Activated naive CD4-positive, alpha-beta T cell treated with anti-CD3 and anti-CD28 coated beads, Interleukin-2, amount 10 ng/mL, durations not matched to agents 7 days and 5 days (primary cell): ENCODE data around the gene MCTP1.
A peak's percentile ranks its signal among the peaks of the same experiment; 100 is the strongest.

Source experiments
- CTCF ChIA-PET: fragments of 350-600 bp; sonication (Branson Sonifier 250); formaldehyde crosslinking; loops from one replicate; lab custom pipeline; 2021; ENCODE audit warnings: antibody characterized with exemption; lab: Charles Lee
- DNase-seq: peaks from one replicate; pipeline ENCODE4 v3.0.0-alpha.2; 2020
- H3K27ac Mint-ChIP-seq: one replicate; pipeline ENCODE4 v1.8.0; 2021; ENCODE audit warnings: mild to moderate bottlenecking, moderate library complexity, mixed read lengths
- H3K27me3 Mint-ChIP-seq: one replicate; pipeline ENCODE4 v1.8.0; 2021; ENCODE audit warnings: mild to moderate bottlenecking, mixed read lengths
- H3K36me3 Mint-ChIP-seq: one replicate; pipeline ENCODE4 v1.8.0; 2021; ENCODE audit warnings: mixed read lengths
- H3K4me1 Mint-ChIP-seq: one replicate; pipeline ENCODE4 v1.8.0; 2021; ENCODE audit warnings: mixed read lengths
- H3K4me3 Mint-ChIP-seq: one replicate; pipeline ENCODE4 v1.8.0; 2021; ENCODE audit warnings: mild to moderate bottlenecking, moderate library complexity, mixed read lengths
- H3K9me3 Mint-ChIP-seq: one replicate; pipeline ENCODE4 v1.8.0; 2021; ENCODE audit warnings: mixed read lengths

Gene MCTP1

GRCh38 chr5:95274011-95274410 lies 10.9 kb downstream of the MCTP1 start:
- CTCF ChIA-PET = no interaction called here
- DNase-seq = no peak
- Mint-ChIP-seq H3K36me3 (no peaks in the 10 kb centered on the region), H3K4me1 (no peaks in the 10 kb centered on the region), H3K27me3 (peaks cover 17% of the 10 kb centered on the region), H3K4me3 (no peak overlapping the region), H3K9me3 (no peaks in the 10 kb centered on the region), H3K27ac (no peak overlapping the region)

DNA sequence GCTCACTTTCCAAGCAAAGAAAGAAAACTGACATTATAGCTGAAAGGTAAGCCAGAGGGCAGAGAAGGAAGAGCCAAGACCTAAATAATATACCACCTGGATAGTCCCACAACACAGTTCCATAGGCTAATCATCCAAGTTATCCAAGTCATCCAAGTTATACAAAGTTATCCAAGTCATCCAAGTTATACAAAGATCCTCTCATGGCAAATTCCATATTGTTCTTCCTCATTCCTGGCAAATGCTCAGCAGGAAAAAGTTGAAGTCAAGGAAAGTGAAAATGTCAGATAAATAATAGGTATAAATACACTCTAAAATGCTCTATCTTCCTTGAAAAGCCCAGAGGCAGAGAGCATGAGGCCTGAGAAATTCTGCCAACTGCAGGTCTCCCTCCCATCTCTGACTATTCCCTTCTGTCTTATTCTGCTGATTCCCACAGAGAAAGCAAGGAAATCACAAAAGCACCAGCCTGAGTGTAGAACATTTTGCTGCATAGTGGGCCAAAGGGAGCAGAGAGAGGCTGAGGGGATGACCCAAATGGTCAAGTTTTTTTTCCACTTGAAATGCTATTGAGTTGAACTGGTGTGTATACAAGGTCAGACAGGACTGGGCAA lies 12.5 kb downstream of the MCTP1 start:
- Mint-ChIP-seq H3K27me3 (peaks cover 17% of the 10 kb centered on the region), H3K4me1 (no peaks in the 10 kb centered on the region), H3K4me3 (no peak overlapping the region), H3K27ac (no peak overlapping the region), H3K9me3 (no peaks in the 10 kb centered on the region), H3K36me3 (no peaks in the 10 kb centered on the region)
- no peak for DNase-seq
- CTCF ChIA-PET = no interaction called here

DNA sequence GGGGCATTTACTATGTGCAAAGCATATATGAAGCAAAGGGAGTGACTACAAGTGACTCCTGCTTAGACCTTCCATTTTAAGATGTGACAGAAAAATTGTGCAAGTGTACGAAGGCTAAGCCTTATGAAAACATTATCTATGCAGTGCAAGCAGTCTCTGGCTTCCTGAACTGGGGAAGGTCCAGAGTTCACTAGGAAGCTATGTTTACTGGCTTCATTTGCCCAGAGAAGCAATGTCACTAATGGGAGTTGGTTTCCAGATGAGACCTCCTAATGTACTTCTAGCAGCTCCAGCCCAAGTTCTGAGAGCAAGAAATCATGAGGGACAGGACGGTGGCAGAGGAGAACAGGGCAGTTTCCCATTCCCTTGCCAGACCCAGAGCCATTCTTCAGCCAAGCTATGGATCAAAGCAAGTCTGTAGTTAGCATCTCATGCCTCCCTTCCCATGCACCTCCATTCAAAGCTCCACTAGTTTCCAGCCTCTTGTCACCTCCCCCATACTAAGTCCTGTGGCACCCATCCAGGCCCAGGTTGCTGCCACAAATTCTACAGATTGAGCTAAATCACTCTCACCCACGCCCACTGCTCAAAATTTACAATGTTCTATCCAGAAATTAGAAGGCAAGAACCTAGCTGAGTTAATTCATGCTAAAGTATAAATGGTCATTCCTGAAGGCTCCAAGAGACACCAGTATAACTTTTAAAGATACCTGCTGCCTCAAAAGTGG lies 21.8 kb downstream of the MCTP1 start:
- H3K4me1 Mint-ChIP-seq = no peaks in the 10 kb centered on the region
- H3K9me3 Mint-ChIP-seq = no peaks in the 10 kb centered on the region
- no peak overlapping the region for H3K4me3 Mint-ChIP-seq
- no peaks in the 10 kb centered on the region for H3K36me3 Mint-ChIP-seq
- no peak for DNase-seq
- peaks cover 3% of the 10 kb centered on the region for H3K27me3 Mint-ChIP-seq
- no peak overlapping the region for H3K27ac Mint-ChIP-seq
- CTCF ChIA-PET = interaction anchor here (0.8 kb wide), 1 partner anchor 295 kb away, joined by 3 read pairs; no protein-coding TSS in a partner anchor

GRCh38 chr5:95261437-95262175 lies 23.3 kb downstream of the MCTP1 start:
- H3K4me1 Mint-ChIP-seq = no peaks in the 10 kb centered on the region
- no peak overlapping the region for H3K4me3 Mint-ChIP-seq

DNA sequence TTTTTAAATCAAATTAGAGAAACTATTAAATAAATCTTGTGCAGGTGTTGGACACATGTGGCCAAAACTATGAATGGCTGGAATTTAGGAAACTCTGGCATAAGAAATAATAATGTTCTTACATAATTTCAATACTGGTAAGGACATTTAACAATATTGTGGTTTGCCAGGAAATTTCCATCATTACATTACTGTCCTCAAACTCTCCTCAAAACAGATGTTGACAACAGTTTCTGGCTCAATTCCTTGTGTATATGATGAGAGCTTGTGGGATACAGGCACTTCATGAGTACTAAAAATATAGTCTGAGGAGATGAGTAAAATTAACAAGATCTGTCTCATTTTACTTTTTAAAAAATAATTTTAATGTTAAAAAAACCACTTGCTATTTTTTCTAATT lies 27.9 kb downstream of the MCTP1 start:
- Mint-ChIP-seq H3K27ac (no peak overlapping the region), H3K27me3 (no peaks in the 10 kb centered on the region), H3K9me3 (no peaks in the 10 kb centered on the region), H3K4me1 (no peaks in the 10 kb centered on the region), H3K4me3 (no peak overlapping the region), H3K36me3 (no peaks in the 10 kb centered on the region)
- CTCF ChIA-PET = no interaction called here
- no peak for DNase-seq

More at GRCh38 chr5:95261437-95262175, 23.3 kb downstream of the MCTP1 start:
- CTCF ChIA-PET = interaction anchor here (1.3 kb wide), 1 partner anchor 20 kb away, joined by 3 read pairs; no protein-coding TSS in a partner anchor
- Mint-ChIP-seq H3K9me3 (no peaks in the 10 kb centered on the region), H3K36me3 (no peaks in the 10 kb centered on the region), H3K27me3 (peaks cover 3% of the 10 kb centered on the region), H3K27ac (no peak overlapping the region)
- peak; percentile 23 for DNase-seq

DNA sequence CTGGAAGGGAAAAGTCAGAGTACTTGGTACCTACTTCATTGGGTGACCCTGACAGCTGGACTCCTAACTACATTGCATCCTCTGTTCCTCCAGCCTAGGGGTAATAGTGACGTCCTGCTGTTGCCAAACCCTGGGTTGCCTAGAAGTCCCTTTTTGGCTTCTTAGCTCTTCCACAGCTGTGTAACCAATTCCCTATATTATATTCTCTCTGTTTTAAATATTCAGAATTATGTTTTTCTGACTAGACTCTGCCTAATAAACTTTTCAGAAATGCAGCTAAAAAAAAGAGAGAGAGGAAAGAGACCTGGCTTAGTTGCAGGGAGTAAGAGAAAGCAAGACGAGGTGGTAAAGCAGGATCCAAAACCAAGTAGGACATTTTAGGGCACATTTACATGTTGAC lies 28.4 kb downstream of the MCTP1 start:
- no peaks in the 10 kb centered on the region for H3K36me3 Mint-ChIP-seq
- CTCF ChIA-PET = no interaction called here
- H3K27me3 Mint-ChIP-seq = no peaks in the 10 kb centered on the region
- H3K4me3 Mint-ChIP-seq = no peak overlapping the region
- DNase-seq = no peak
- no peaks in the 10 kb centered on the region for H3K9me3 Mint-ChIP-seq
- H3K27ac Mint-ChIP-seq = no peak overlapping the region
- no peaks in the 10 kb centered on the region for H3K4me1 Mint-ChIP-seq

- Mint-ChIP-seq H3K4me3 (no peak overlapping the region), H3K9me3 (no peaks in the 10 kb centered on the region), H3K4me1 (no peaks in the 10 kb centered on the region), H3K27ac (no peak overlapping the region), H3K27me3 (no peaks in the 10 kb centered on the region), H3K36me3 (no peaks in the 10 kb centered on the region)
- CTCF ChIA-PET = no interaction called here
- no peak for DNase-seq
These were observed 32.1 kb downstream of the MCTP1 start for GRCh38 chr5:95252801-95253200.

GRCh38 chr5:95251185-95251584 lies 33.7 kb downstream of the MCTP1 start:
- Mint-ChIP-seq H3K36me3 (no peaks in the 10 kb centered on the region), H3K9me3 (no peaks in the 10 kb centered on the region), H3K4me3 (no peak overlapping the region), H3K27ac (no peak overlapping the region), H3K27me3 (no peaks in the 10 kb centered on the region), H3K4me1 (no peaks in the 10 kb centered on the region)
- no peak for DNase-seq
- CTCF ChIA-PET = interaction anchor here (1.0 kb wide), 1 partner anchor 10 kb away, joined by 3 read pairs; no protein-coding TSS in a partner anchor

DNA sequence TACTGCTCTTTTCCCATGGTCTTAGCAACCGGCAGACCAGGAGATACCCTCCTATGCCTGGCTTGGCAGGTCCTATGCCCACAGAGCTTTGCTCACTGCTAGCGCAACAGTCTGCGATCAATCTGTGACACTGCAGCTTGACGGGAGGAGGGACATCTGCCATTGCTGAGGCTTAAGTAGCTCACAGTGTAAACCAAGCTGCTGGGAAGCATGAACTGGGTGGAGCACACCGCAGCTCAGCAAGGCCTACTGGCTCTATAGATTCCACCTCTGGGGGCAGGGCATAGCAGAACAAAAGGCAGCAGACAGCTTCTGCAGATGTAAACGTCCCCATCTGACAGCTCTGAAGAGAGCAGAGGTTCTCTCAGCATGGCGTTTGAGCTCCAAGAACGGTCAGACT lies 40.4 kb downstream of the MCTP1 start:
- no peaks in the 10 kb centered on the region for H3K9me3 Mint-ChIP-seq
- CTCF ChIA-PET = no interaction called here

DNA sequence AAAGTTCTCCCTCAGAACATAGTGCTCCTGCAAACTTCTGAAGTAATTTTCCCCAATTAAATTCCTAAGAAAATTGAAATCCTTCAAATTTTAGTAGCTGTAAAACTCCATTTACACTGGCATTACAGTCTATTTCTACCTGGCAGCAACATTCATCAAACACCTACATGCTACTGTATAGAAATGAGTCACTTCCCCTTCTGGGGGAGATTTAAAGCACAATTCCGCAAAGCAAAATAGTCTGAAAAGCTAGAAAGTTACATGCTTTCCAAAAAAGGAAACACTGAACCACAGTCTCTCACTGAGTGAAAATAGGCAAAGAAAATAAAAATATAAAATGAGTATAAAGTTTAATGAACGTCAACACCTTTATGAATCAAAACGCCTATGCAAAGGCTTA lies 43.3 kb downstream of the MCTP1 start:
- Mint-ChIP-seq H3K27me3 (no peaks in the 10 kb centered on the region), H3K4me1 (no peaks in the 10 kb centered on the region), H3K4me3 (no peak overlapping the region), H3K9me3 (no peaks in the 10 kb centered on the region), H3K27ac (no peak overlapping the region), H3K36me3 (no peaks in the 10 kb centered on the region)
- CTCF ChIA-PET = interaction anchor here (0.7 kb wide), 2 partner anchors 20 to 45 kb away, joined by 3 read pairs; no protein-coding TSS in a partner anchor
- no peak for DNase-seq

More for the DNA sequence above, 40.4 kb downstream of the MCTP1 start:
- no peak for DNase-seq
- no peak overlapping the region for H3K27ac Mint-ChIP-seq
- H3K27me3 Mint-ChIP-seq = no peaks in the 10 kb centered on the region
- H3K4me3 Mint-ChIP-seq = no peak overlapping the region
- H3K36me3 Mint-ChIP-seq = no peaks in the 10 kb centered on the region
- no peaks in the 10 kb centered on the region for H3K4me1 Mint-ChIP-seq

DNA sequence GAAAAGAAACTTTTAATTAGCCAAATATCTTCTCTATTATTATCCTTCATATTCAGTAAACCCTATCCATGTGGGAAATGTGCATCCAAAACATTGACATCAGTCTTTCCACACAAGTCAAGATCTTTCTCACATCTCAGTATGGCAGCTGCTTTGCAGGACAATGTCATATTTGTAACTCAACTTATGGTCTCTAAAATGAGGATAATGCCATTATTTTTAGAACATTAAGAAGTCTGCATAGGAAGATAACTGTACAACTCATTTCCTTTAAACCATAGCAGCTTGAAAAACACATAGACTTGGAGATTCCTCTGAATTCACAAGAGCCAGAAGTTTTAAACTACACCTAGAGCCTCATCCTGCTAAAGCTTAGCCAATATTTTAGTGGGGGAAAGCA lies 43.7 kb downstream of the MCTP1 start:
- no peak overlapping the region for H3K27ac Mint-ChIP-seq
- DNase-seq = no peak
- H3K27me3 Mint-ChIP-seq = no peaks in the 10 kb centered on the region
- no peaks in the 10 kb centered on the region for H3K36me3 Mint-ChIP-seq
- CTCF ChIA-PET = interaction anchor here (0.7 to 1.2 kb wide), 3 partner anchors 10 to 45 kb away, joined by 3 read pairs; no protein-coding TSS in a partner anchor
- no peak overlapping the region for H3K4me3 Mint-ChIP-seq
- no peaks in the 10 kb centered on the region for H3K9me3 Mint-ChIP-seq
- H3K4me1 Mint-ChIP-seq = no peaks in the 10 kb centered on the region

GRCh38 chr5:95238560-95239325 lies 46.2 kb downstream of the MCTP1 start:
- DNase-seq = no peak
- H3K4me3 Mint-ChIP-seq = no peak overlapping the region
- no peaks in the 10 kb centered on the region for H3K9me3 Mint-ChIP-seq
- no peaks in the 10 kb centered on the region for H3K27me3 Mint-ChIP-seq
- no peak overlapping the region for H3K27ac Mint-ChIP-seq
- H3K36me3 Mint-ChIP-seq = no peaks in the 10 kb centered on the region
- H3K4me1 Mint-ChIP-seq = no peaks in the 10 kb centered on the region
- CTCF ChIA-PET = interaction anchor here (1.8 kb wide), 1 partner anchor 269 kb away, joined by 5 read pairs; no protein-coding TSS in a partner anchor

GRCh38 chr5:95237324-95237723 lies 47.6 kb downstream of the MCTP1 start:
- no peaks in the 10 kb centered on the region for H3K27me3 Mint-ChIP-seq
- no peaks in the 10 kb centered on the region for H3K36me3 Mint-ChIP-seq
- CTCF ChIA-PET = no interaction called here
- H3K9me3 Mint-ChIP-seq = no peaks in the 10 kb centered on the region
- H3K4me1 Mint-ChIP-seq = no peaks in the 10 kb centered on the region
- no peak for DNase-seq
- no peak overlapping the region for H3K4me3 Mint-ChIP-seq
- no peak overlapping the region for H3K27ac Mint-ChIP-seq
